22Rv1 (cell line): ENCODE data around the gene RAB3IL1.

ENCODE experiments used
- H3K27ac ChIP-seq: fragments of 450-650 bp; 2 replicates; pipeline ENCODE4 v1.5.1; 2017
- ZFX ChIP-seq: fragments of 450-650 bp; IDR thresholded peaks from 2 replicates; pipeline ENCODE4 v1.6.1; 2017; ENCODE audit warnings: antibody characterized with exemption, borderline replicate concordance
- TF ChIP-seq, protein P1 (sequence below): fragments of 450-650 bp; IDR thresholded peaks from 2 replicates; pipeline ENCODE4 v1.5.1; 2017; ENCODE audit warnings: mild to moderate bottlenecking

RAB3IL1 gene

DNA sequence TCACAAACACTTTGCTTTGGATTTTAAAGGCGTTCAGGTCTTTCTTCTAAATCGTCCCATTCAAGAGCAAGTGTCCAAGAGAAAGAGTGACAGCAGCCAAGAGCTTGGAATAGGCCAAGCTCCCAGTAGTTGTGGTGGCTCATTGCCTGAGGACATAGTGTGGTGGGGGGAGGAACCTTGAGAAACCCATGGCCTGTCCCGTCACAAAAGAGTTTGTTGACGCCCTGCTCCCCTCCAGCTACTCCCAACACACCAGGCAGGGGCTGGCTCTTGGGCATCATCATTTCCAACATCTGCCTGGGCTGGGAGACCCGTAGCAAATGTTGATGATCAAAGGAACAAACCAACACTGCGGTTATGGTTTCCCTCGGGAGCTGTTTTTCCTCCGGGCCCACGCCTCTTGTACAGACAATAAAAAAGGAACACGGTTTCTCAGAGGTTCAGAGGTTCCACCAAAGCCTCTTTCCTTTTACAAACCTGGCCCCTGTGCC, 46.8 kb downstream of the RAB3IL1 start:
- TF ChIP-seq ZFX: no peak
- TF ChIP-seq, protein P1, sequence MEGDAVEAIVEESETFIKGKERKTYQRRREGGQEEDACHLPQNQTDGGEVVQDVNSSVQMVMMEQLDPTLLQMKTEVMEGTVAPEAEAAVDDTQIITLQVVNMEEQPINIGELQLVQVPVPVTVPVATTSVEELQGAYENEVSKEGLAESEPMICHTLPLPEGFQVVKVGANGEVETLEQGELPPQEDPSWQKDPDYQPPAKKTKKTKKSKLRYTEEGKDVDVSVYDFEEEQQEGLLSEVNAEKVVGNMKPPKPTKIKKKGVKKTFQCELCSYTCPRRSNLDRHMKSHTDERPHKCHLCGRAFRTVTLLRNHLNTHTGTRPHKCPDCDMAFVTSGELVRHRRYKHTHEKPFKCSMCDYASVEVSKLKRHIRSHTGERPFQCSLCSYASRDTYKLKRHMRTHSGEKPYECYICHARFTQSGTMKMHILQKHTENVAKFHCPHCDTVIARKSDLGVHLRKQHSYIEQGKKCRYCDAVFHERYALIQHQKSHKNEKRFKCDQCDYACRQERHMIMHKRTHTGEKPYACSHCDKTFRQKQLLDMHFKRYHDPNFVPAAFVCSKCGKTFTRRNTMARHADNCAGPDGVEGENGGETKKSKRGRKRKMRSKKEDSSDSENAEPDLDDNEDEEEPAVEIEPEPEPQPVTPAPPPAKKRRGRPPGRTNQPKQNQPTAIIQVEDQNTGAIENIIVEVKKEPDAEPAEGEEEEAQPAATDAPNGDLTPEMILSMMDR: no peak
- H3K27ac ChIP-seq: no peak overlapping the region

DNA sequence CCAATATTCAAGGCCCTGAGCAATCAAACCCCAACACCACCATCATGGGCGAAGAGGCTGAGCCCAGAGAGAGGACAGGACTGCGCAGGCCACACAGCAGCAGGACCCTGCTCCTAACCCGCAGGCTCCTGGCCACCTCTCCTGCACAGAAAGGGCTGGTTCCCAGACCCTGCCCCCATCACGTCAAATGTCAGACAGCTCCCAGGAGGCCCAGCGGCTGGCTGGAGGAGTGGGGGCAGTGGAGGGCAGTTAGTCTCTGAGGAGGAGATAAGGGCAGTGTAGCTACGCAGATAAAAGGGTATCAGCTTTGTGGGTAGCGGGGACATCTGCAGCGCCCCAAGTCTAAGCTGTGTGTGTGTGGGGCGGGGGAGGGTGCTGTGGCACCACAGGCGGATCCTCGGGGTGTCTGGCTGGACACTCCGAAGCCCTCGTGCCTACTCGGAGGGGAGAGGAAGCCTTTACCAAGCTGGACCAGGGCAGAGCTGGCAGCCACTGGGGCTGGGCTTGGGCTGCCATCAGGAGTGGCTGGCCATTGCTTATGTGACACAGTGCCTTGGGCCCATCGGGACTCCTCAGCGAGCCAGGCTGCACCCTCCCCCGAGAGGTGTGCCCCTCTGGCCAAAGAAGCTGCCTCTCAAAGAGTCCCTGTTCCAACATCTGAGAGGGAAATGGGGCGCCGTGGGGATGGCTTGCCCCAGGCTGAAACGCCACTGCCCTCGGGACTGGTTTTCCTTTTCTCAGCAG, 47.5 kb downstream of the RAB3IL1 start:
- H3K27ac ChIP-seq: no peak overlapping the region
- no peak for TF ChIP-seq ZFX
- TF ChIP-seq, protein P1: no peak

DNA sequence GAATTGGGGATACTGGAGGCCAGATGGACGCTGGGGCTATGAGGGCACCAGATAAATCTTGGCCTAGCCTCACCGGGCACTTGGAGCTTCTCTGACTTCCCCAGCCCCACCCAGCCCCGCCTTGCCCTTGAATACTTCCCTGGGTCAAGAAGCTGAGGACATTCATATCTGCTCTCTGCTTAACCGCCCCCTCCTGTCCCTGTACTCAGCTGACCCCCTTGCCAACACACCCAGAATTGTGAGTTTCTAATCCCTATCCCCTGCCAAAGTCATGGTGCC, 48.0 kb downstream of the RAB3IL1 start:
- TF ChIP-seq, protein P1: no peak
- no peak for TF ChIP-seq ZFX
- no peak overlapping the region for H3K27ac ChIP-seq

DNA sequence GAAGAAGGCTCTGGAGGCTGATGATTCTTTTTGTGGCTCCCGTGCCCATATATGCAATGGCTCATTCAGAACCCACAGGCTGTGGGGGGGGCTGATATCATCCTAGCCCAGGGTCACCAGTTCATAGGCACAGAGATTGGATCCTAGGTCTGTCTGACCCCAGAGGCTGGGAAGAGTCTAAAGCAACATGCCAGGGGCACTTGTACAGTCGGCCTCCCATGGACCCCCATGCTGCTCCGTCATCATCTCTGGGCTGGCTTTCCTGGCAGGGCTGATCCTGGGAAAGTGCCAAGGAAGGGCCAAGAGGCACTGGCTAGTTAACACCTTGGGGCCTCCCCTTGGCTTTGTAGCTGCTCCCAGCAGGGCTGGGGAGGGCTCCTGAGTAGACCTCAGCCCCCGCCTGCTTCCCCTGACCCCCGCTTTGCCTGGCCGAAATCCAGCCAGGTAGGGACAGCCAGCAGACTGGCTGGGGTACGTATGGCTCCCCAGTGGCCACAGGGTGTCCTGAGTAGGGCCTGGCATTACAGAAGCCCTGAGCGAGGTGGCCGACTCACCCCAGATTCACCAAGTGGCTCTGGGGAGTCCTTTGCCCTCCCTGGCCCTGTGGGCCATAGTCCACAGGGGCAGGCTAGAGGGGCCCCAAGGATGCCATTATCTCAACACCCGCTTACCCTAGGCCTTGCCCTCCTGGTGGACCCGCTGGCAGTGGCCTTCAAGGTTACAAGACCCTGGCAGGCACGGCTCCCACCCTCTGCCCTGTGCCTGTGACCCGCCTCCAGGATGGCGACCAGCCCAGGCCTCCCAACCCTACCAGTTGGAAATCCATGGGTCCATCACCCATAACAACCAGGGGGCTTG, 48.6 kb downstream of the RAB3IL1 start:
- H3K27ac ChIP-seq: no peak overlapping the region
- TF ChIP-seq, protein P1: no peak
- TF ChIP-seq ZFX: no peak

DNA sequence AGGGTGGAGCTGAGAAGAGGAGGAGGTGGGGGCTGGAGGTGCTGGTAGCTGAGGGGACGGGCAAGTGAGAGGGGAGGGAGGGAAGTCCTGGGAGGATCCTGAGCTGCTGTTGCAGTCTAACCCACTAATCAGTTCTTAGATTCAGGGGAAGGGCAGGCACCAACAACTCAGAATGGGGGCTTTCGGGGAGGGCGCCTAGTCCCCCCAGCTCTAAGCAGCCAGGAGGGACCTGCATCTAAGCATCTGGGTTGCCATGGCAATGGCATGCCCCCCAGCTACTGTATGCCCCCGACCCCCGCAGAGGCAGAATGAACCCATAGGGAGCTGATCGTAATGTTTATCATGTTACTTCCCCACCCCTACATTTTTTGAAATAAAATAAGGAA, 50.4 kb downstream of the RAB3IL1 start:
- H3K27ac ChIP-seq: no peak overlapping the region
- TF ChIP-seq ZFX: no peak
- TF ChIP-seq, protein P1: no peak

DNA sequence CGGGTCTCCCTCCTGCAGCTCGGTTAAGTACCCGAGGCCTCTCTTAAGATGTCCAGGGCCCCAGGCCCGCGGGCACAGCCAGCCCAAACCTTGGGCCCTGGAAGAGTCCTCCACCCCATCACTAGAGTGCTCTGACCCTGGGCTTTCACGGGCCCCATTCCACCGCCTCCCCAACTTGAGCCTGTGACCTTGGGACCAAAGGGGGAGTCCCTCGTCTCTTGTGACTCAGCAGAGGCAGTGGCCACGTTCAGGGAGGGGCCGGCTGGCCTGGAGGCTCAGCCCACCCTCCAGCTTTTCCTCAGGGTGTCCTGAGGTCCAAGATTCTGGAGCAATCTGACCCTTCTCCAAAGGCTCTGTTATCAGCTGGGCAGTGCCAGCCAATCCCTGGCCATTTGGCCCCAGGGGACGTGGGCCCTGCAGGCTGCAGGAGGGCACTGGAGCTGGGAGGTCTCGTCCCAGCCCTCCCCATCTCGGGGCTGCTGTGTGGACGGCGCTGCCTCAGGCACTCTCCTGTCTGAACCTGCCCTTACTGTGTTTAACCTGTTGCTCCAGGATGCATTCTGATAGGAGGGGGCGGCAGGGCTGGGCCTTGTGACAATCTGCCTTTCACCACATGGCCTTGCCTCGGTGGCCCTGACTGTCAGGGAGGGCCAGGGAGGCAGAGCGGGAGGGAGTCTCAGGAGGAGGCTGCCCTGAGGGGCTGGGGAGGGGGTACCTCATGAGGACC, 51.0 kb downstream of the RAB3IL1 start:
- H3K27ac ChIP-seq: no peak overlapping the region
- no peak for TF ChIP-seq ZFX
- TF ChIP-seq, protein P1: no peak
